Neural progenitor cell (in vitro differentiated cells): ENCODE data around the gene KPNA5.

Experiments used
- CTCF ChIP-seq: fragments of 200-600 bp; sonication (generic); IDR thresholded peaks from 2 replicates; pipeline ENCODE4 v1.5.1; 2017; ENCODE audit warnings: antibody characterized with exemption, mild to moderate bottlenecking
- EZH2 ChIP-seq: fragments of 200-600 bp; sonication (generic); IDR thresholded peaks from 2 replicates; pipeline ENCODE4 v1.6.1; 2017; ENCODE audit warnings: antibody characterized with exemption, mild to moderate bottlenecking, moderate library complexity

- TF ChIP-seq CTCF (no peak), EZH2 (peak; percentile 88)
These were observed 84.2 kb downstream of the KPNA5 start, which contains the start of gene FAM162B for GRCh38 chr6:116764961-116765841.
